ENCODE measurements around the gene B3GLCT.

DNA sequence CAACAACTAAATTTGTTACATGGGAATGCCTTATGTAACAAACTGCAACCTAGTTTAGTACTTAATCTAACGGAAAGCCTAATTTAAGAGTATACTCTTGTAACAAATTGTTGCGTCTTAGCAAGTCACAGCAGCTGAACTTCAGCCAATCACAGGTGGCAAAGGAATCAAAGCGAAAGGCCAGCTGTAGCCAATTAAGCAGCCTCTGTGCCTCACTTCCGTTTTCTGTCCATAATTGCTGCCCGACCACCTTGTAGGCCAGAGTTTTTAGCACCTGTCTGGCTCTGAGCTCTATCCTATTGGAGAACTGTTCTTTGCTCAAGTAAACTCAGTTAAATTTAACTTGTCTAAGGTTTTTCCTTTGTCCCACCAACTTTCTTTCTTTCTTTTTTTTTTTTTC is 20.0 kb upstream of the B3GLCT start:
- TF ChIP-seq CEBPB (IDR thresholded peaks at IDR 0.05; ENCODE audit: low read depth) (no peak), POLR2A (IDR thresholded peaks at IDR 0.05; ENCODE audit: borderline replicate concordance, extremely low read depth, insufficient read depth, insufficient read length) (no peak), YY1 (IDR thresholded peaks at IDR 0.05; ENCODE audit: extremely low read depth, insufficient replicate concordance, low read depth, low read length) (no peak), EZH2 (IDR thresholded peaks at IDR 0.05) (no peak)
- TF ChIP-seq, protein P1, sequence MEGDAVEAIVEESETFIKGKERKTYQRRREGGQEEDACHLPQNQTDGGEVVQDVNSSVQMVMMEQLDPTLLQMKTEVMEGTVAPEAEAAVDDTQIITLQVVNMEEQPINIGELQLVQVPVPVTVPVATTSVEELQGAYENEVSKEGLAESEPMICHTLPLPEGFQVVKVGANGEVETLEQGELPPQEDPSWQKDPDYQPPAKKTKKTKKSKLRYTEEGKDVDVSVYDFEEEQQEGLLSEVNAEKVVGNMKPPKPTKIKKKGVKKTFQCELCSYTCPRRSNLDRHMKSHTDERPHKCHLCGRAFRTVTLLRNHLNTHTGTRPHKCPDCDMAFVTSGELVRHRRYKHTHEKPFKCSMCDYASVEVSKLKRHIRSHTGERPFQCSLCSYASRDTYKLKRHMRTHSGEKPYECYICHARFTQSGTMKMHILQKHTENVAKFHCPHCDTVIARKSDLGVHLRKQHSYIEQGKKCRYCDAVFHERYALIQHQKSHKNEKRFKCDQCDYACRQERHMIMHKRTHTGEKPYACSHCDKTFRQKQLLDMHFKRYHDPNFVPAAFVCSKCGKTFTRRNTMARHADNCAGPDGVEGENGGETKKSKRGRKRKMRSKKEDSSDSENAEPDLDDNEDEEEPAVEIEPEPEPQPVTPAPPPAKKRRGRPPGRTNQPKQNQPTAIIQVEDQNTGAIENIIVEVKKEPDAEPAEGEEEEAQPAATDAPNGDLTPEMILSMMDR (IDR thresholded peaks at IDR 0.05 in 2 of 3, conservative IDR thresholded peaks at IDR 0.05 in 1 of 3; ENCODE audit: borderline replicate concordance in 1 of 3, insufficient read depth in 1 of 3, low read depth in 2 of 3, low read length in 2 of 3): no peak

Data from HCT116 (cell line).